Activated gamma-delta T cell treated with Interleukin-2 at 50 U/mL for 16 hours (primary cell): Measurements from ENCODE around the gene YIPF2.

ENCODE experiments used
- DNase-seq: peaks from one replicate; pipeline ENCODE4 v3.0.0-alpha.2; 2020

Gene YIPF2

GRCh38 chr19:10936661-10937084, 8.2 kb upstream of the YIPF2 start:
- DNase-seq = peak; percentile 21

GRCh38 chr19:10935371-10936059, 7.1 kb upstream of the YIPF2 start:
- DNase-seq = no peak

- DNase-seq = no peak
These were observed 959 bp upstream of the YIPF2 start for GRCh38 chr19:10929402-10929794.

GRCh38 chr19:10927730-10928562, 493 bp downstream of the YIPF2 start:
- no peak for DNase-seq

- no peak for DNase-seq
These were observed 3.8 kb downstream of the YIPF2 start for GRCh38 chr19:10924597-10924996.

- no peak for DNase-seq
These were observed 5.0 kb downstream of the YIPF2 start for GRCh38 chr19:10923260-10924112.

- DNase-seq = no peak
These were observed 5.8 kb downstream of the YIPF2 start for GRCh38 chr19:10922638-10923014.

- DNase-seq = no peak
These were observed 6.4 kb downstream of the YIPF2 start for GRCh38 chr19:10921910-10922637.

GRCh38 chr19:10921199-10921909, 7.1 kb downstream of the YIPF2 start:
- DNase-seq = no peak

- no peak for DNase-seq
These were observed 7.7 kb downstream of the YIPF2 start for GRCh38 chr19:10920781-10921180.

- no peak for DNase-seq
These were observed 8.2 kb downstream of the YIPF2 start for GRCh38 chr19:10920288-10920655.

- no peak for DNase-seq
These were observed 8.8 kb downstream of the YIPF2 start for GRCh38 chr19:10919352-10920287.

GRCh38 chr19:10918359-10918758, 10.1 kb downstream of the YIPF2 start:
- DNase-seq = no peak

- no peak for DNase-seq
These were observed 11.8 kb downstream of the YIPF2 start for GRCh38 chr19:10916602-10917001.

- no peak for DNase-seq
These were observed 13.0 kb downstream of the YIPF2 start for GRCh38 chr19:10915130-10916091.

GRCh38 chr19:10913716-10914340, 14.6 kb downstream of the YIPF2 start:
- DNase-seq = no peak

- DNase-seq = no peak
These were observed 15.8 kb downstream of the YIPF2 start for GRCh38 chr19:10912619-10913018.

GRCh38 chr19:10911579-10912363, 16.7 kb downstream of the YIPF2 start:
- no peak for DNase-seq
